DOHH2 (cell line): ENCODE measurements around the gene TFF3.

Experiments
- CTCF ChIP-seq: fragments of 200-600 bp; sonication (generic); IDR thresholded peaks from one replicate; pipeline ENCODE4 v1.5.1; 2014; ENCODE audit warnings: antibody characterized with exemption, mild to moderate bottlenecking, low read depth, low read length; ENCODE audit not compliant: poor library complexity, severe bottlenecking
- EZH2phosphoT487 ChIP-seq: fragments of 200-600 bp; sonication (generic); IDR thresholded peaks from 2 replicates; pipeline ENCODE4 v1.6.1; 2017; ENCODE audit warnings: borderline replicate concordance, mild to moderate bottlenecking, antibody characterized with exemption, low read length, moderate library complexity, mixed read lengths

DNA sequence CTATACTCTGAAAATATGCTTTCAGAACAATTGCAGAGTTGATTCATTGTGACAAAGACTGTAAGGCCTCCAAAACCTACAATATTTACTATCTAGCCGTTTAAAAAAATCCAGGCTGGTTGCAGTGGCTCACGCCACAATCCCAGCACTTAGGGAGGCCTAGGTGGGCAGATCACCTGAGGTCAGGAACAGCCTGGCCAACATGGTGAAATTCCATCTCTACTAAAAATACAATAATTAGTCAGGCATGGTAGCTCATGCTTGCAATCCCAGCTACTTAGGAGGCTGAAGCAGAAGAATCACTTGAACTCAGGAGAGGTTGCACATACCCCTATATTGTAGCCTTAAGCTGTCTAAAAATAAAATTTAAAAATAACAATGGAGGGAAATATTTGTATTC, 40.8 kb upstream of the TFF3 start:
- no peak for TF ChIP-seq CTCF
- TF ChIP-seq EZH2phosphoT487 = no peak
